Measurements from ENCODE around the gene IQGAP1. TPM values are rescaled to one million over a fixed set of nuclear protein-coding genes. Genes with fewer than 3 reads are reported as not detected.
A peak's percentile ranks its signal among the peaks of the same experiment; 100 is the strongest.

The IQGAP1 gene
- total and polyA plus RNA-seq, 2 of the 13 experiments (the other 11 are each of a cell fraction or from before 2014, with no cell fraction given), result 29.5 to 37.9 TPM

- TF ChIP-seq CSRNP1 (CRISPR knock-in tag; IDR thresholded peaks at IDR 0.05) (peak; percentile 28; the same call in 1 of the 2 replicates), FOXA3 (CRISPR knock-in tag; IDR thresholded peaks at IDR 0.05) (no peak; the same call in 1 of the 2 replicates), MED8 (CRISPR knock-in tag; IDR thresholded peaks at IDR 0.05; ENCODE audit: insufficient replicate concordance) (no peak), PHB2 (IDR thresholded peaks at IDR 0.05; ENCODE audit: partially characterized antibody) (no peak), ZNF720 (CRISPR knock-in tag; IDR thresholded peaks at IDR 0.05) (no peak), HNF4G (IDR thresholded peaks at IDR 0.05; ENCODE audit: borderline replicate concordance, low read depth, low read length) (no peak), HNF4G (CRISPR knock-in tag; IDR thresholded peaks at IDR 0.05; ENCODE audit: borderline replicate concordance, low read depth) (no peak), TERF1 (CRISPR knock-in tag; IDR thresholded peaks at IDR 0.05) (no peak), CBX1 (IDR thresholded peaks at IDR 0.05; ENCODE audit: low read depth) (no peak), ZNF354B (CRISPR knock-in tag; IDR thresholded peaks at IDR 0.05) (no peak), SPEN (CRISPR knock-in tag; IDR thresholded peaks at IDR 0.05; ENCODE audit: low read depth) (0 out of 2 replicates have a peak, but pooled peaks have one; percentile 29), LRRFIP1 (CRISPR knock-in tag; conservative IDR thresholded peaks at IDR 0.05) (no peak), ZNF318 (CRISPR knock-in tag; IDR thresholded peaks at IDR 0.05) (no peak)
Measured at GRCh38 chr15:90352107-90352893, 35.7 kb upstream of the IQGAP1 start, which contains the start of gene ZNF774 (continued).

Data from HepG2 (cell line).